ENCODE measurements around the gene ARHGAP33. TPM values are rescaled to one million over a fixed set of nuclear protein-coding genes. Genes with fewer than 3 reads are reported as not detected.

Gene ARHGAP33
- total RNA-seq, 1 experiment from 2014 or later = 43.9 TPM

GRCh38 chr19:35733180-35734125, 41.9 kb upstream of the ARHGAP33 start:
- H3K4me3 Mint-ChIP-seq = no peak overlapping the region
- ChIA-PET POLR2A (no interaction called here), CTCF (no interaction called here)

DNA sequence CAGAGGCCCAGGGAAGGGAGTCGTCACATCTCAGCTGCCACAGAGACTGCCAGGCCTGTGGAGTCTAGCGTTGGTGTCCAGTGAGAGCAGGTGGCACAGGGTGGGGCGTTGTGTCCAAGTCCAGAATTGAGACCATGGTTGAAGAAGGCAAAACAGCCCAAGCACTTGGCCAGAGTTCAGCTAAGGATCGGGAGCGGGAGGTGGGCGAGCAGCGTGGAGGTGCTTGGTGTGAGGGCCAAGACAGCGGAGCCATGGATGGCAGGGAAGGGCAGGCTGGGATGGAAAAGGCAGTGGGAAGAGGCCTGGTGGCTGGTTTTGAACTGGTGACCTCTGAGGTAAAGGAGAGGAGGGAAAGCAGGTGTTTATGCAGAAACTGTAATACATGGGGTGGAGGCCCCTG, 41.1 kb upstream of the ARHGAP33 start:
- no peak overlapping the region for H3K4me3 Mint-ChIP-seq
- H3K9me3 Mint-ChIP-seq = no peaks in the 10 kb centered on the region
- H3K27ac Mint-ChIP-seq = peak overlapping the region; percentile 54; the same call in 1 of the 2 replicates
- no peaks in the 10 kb centered on the region for H3K27me3 Mint-ChIP-seq (ENCODE audit: low read depth)
- DNase-seq (ENCODE audit: low spot score) = no peak
- no peak for ATAC-seq
- no peak for TF ChIP-seq FOXP1 (CRISPR knock-in tag; IDR thresholded peaks at IDR 0.05; ENCODE audit: borderline replicate concordance)
- no peak for TF ChIP-seq ZNF396 (CRISPR knock-in tag; IDR thresholded peaks at IDR 0.05; ENCODE audit: borderline replicate concordance)
- no peak for TF ChIP-seq MYBL2 (CRISPR knock-in tag; IDR thresholded peaks at IDR 0.05)
- 0 out of 2 replicates have a peak, but pooled peaks cover 2% of the 10 kb centered on the region for H3K4me1 Mint-ChIP-seq
- POLR2A ChIA-PET = no interaction called here
- CTCF ChIA-PET = no interaction called here
- H3K36me3 Mint-ChIP-seq = peaks cover 50% of the 10 kb centered on the region

More at GRCh38 chr19:35733180-35734125, 41.9 kb upstream of the ARHGAP33 start:
- H3K4me1 Mint-ChIP-seq = 0 out of 2 replicates have a peak, but pooled peaks cover 2% of the 10 kb centered on the region
- H3K27me3 Mint-ChIP-seq (ENCODE audit: low read depth) = no peaks in the 10 kb centered on the region
- peak overlapping the region; percentile 54; the same call in 1 of the 2 replicates for H3K27ac Mint-ChIP-seq
- DNase-seq (ENCODE audit: low spot score) (no peak), ATAC-seq (no peak)
- TF ChIP-seq FOXK1 (CRISPR knock-in tag; IDR thresholded peaks at IDR 0.05) (no peak), ERG (CRISPR knock-in tag; IDR thresholded peaks at IDR 0.05) (no peak), RORB (CRISPR knock-in tag; IDR thresholded peaks at IDR 0.05) (no peak), OVOL2 (CRISPR knock-in tag; IDR thresholded peaks at IDR 0.05; ENCODE audit: borderline replicate concordance) (no peak), ZNF423 (CRISPR knock-in tag; IDR thresholded peaks at IDR 0.05) (no peak), IRF2 (CRISPR knock-in tag; IDR thresholded peaks at IDR 0.05; ENCODE audit: borderline replicate concordance, low read depth) (no peak), SMAD3 (CRISPR knock-in tag; IDR thresholded peaks at IDR 0.05; ENCODE audit: borderline replicate concordance) (no peak)
- TF ChIP-seq, protein P1, sequence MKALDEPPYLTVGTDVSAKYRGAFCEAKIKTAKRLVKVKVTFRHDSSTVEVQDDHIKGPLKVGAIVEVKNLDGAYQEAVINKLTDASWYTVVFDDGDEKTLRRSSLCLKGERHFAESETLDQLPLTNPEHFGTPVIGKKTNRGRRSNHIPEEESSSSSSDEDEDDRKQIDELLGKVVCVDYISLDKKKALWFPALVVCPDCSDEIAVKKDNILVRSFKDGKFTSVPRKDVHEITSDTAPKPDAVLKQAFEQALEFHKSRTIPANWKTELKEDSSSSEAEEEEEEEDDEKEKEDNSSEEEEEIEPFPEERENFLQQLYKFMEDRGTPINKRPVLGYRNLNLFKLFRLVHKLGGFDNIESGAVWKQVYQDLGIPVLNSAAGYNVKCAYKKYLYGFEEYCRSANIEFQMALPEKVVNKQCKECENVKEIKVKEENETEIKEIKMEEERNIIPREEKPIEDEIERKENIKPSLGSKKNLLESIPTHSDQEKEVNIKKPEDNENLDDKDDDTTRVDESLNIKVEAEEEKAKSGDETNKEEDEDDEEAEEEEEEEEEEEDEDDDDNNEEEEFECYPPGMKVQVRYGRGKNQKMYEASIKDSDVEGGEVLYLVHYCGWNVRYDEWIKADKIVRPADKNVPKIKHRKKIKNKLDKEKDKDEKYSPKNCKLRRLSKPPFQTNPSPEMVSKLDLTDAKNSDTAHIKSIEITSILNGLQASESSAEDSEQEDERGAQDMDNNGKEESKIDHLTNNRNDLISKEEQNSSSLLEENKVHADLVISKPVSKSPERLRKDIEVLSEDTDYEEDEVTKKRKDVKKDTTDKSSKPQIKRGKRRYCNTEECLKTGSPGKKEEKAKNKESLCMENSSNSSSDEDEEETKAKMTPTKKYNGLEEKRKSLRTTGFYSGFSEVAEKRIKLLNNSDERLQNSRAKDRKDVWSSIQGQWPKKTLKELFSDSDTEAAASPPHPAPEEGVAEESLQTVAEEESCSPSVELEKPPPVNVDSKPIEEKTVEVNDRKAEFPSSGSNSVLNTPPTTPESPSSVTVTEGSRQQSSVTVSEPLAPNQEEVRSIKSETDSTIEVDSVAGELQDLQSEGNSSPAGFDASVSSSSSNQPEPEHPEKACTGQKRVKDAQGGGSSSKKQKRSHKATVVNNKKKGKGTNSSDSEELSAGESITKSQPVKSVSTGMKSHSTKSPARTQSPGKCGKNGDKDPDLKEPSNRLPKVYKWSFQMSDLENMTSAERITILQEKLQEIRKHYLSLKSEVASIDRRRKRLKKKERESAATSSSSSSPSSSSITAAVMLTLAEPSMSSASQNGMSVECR (CRISPR knock-in tag; IDR thresholded peaks at IDR 0.05; ENCODE audit: borderline replicate concordance) = no peak
- TF ChIP-seq, protein P2, sequence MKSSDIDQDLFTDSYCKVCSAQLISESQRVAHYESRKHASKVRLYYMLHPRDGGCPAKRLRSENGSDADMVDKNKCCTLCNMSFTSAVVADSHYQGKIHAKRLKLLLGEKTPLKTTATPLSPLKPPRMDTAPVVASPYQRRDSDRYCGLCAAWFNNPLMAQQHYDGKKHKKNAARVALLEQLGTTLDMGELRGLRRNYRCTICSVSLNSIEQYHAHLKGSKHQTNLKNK (CRISPR knock-in tag; IDR thresholded peaks at IDR 0.05) = no peak
- TF ChIP-seq, protein P3, sequence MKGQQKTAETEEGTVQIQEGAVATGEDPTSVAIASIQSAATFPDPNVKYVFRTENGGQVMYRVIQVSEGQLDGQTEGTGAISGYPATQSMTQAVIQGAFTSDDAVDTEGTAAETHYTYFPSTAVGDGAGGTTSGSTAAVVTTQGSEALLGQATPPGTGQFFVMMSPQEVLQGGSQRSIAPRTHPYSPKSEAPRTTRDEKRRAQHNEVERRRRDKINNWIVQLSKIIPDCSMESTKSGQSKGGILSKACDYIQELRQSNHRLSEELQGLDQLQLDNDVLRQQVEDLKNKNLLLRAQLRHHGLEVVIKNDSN (CRISPR knock-in tag; IDR thresholded peaks at IDR 0.05) = no peak
- no peaks in the 10 kb centered on the region for H3K9me3 Mint-ChIP-seq
- H3K36me3 Mint-ChIP-seq = peaks cover 54% of the 10 kb centered on the region

DNA sequence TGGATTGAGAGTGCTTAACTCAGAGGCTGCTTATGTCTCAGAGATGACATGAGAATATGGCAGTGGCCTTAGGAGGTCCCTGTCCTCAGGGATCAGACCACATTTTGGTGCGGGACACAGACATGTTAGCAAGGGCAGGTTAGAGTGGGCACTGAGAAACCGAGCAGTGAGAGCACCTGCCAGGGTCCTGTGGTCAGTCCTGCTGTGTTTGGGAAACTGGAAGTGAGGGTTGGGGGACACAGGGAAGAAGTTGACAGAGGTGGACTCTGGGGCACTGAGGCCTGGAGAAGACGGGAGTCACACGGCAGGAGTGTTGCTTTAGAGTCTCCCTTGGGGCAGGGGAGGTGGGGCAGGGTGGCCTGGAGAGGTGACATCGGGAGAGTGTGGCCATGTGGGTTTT, 40.5 kb upstream of the ARHGAP33 start:
- no peak for DNase-seq (ENCODE audit: low spot score)
- ATAC-seq = no peak
- Mint-ChIP-seq H3K4me3 (no peak overlapping the region), H3K4me1 (peaks cover 2% of the 10 kb centered on the region; the same call in 1 of the 2 replicates), H3K36me3 (peaks cover 44% of the 10 kb centered on the region), H3K27me3 (ENCODE audit: low read depth) (no peaks in the 10 kb centered on the region), H3K9me3 (no peaks in the 10 kb centered on the region), H3K27ac (peak overlapping the region; percentile 57; the same call in 1 of the 2 replicates)
- ChIA-PET POLR2A (no interaction called here), CTCF (no interaction called here)
- TF ChIP-seq ZNF396 (CRISPR knock-in tag; IDR thresholded peaks at IDR 0.05; ENCODE audit: borderline replicate concordance) (no peak), IRF1 (CRISPR knock-in tag; IDR thresholded peaks at IDR 0.05) (no peak)
- TF ChIP-seq, protein P4, sequence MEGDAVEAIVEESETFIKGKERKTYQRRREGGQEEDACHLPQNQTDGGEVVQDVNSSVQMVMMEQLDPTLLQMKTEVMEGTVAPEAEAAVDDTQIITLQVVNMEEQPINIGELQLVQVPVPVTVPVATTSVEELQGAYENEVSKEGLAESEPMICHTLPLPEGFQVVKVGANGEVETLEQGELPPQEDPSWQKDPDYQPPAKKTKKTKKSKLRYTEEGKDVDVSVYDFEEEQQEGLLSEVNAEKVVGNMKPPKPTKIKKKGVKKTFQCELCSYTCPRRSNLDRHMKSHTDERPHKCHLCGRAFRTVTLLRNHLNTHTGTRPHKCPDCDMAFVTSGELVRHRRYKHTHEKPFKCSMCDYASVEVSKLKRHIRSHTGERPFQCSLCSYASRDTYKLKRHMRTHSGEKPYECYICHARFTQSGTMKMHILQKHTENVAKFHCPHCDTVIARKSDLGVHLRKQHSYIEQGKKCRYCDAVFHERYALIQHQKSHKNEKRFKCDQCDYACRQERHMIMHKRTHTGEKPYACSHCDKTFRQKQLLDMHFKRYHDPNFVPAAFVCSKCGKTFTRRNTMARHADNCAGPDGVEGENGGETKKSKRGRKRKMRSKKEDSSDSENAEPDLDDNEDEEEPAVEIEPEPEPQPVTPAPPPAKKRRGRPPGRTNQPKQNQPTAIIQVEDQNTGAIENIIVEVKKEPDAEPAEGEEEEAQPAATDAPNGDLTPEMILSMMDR (IDR thresholded peaks at IDR 0.05) = no peak
- TF ChIP-seq, protein P5, sequence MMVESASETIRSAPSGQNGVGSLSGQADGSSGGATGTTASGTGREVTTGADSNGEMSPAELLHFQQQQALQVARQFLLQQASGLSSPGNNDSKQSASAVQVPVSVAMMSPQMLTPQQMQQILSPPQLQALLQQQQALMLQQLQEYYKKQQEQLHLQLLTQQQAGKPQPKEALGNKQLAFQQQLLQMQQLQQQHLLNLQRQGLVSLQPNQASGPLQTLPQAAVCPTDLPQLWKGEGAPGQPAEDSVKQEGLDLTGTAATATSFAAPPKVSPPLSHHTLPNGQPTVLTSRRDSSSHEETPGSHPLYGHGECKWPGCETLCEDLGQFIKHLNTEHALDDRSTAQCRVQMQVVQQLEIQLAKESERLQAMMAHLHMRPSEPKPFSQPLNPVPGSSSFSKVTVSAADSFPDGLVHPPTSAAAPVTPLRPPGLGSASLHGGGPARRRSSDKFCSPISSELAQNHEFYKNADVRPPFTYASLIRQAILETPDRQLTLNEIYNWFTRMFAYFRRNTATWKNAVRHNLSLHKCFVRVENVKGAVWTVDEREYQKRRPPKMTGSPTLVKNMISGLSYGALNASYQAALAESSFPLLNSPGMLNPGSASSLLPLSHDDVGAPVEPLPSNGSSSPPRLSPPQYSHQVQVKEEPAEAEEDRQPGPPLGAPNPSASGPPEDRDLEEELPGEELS (CRISPR knock-in tag; IDR thresholded peaks at IDR 0.05) = no peak

Data from WTC11 (cell line).